MG63 (cell line): ENCODE measurements around the gene RHOB. TPM values are rescaled to one million over a fixed set of nuclear protein-coding genes. Genes with fewer than 3 reads are reported as not detected.
"Not testable (repeated sequence)": the region's sequence is repeated elsewhere in the genome, so short reads cannot be mapped to it uniquely, and the experiment has no call there.

Experiments used
- DNase-seq: peaks from one replicate; pipeline ENCODE4 v3.0.0-alpha.2; 2020
- H3K27me3 ChIP-seq: fragments of 250-450 bp; sonication (Bioruptor Pico); 2 replicates; pipeline ENCODE4 v1.5.1; 2020; ENCODE audit warnings: mild to moderate bottlenecking, moderate library complexity
- H3K36me3 ChIP-seq: fragments of 250-450 bp; sonication (Bioruptor Pico); 2 replicates; pipeline ENCODE4 v1.5.1; 2020; ENCODE audit warnings: mild to moderate bottlenecking, moderate library complexity
- H3K4me3 ChIP-seq: fragments of 250-450 bp; sonication (Bioruptor Pico); 2 replicates; pipeline ENCODE4 v1.5.1; 2020; ENCODE audit warnings: mild to moderate bottlenecking, moderate library complexity
- H3K9me3 ChIP-seq: fragments of 250-450 bp; sonication (Bioruptor Pico); 2 replicates; pipeline ENCODE4 v1.5.1; 2020; ENCODE audit warnings: mild to moderate bottlenecking, moderate library complexity
- total RNA-seq: library from RNA; depleted of rRNA; stranded (reverse); fragments of >200 nt; shearing (Covaris generic); gene quantifications from 2 replicates; pipeline ENCODE4 v1.2.3, GENCODE V29; 2014; ENCODE audit warnings: low replicate concordance

RHOB gene
- total RNA-seq, 1 experiment from 2014 or later, result 65.2 TPM

DNA sequence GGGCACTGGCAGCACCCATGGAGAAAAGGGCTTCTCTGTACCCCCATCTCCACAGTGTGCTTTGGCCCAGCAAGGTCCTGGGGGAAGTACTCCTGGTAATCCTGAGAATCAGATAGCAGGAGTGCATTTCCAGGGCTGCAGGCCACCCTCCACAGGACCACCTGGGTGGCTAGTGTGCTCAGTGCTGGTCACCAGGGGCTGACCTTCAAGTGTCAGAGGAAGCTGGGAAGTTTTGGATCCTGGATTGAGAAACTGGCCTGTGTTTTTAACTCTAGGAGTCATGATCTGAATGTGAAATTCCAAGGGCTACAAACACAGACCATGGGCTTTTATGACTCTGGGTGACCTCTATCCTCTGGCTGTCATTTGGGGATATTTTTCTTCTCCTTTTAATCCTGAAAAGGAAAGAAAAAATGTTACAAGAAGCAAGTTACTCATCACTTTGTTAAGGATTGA is 9.3 kb downstream of the RHOB start:
- Histone ChIP-seq H3K27me3 (no peaks in the 10 kb centered on the region), H3K36me3 (no peaks in the 10 kb centered on the region), H3K9me3 (no peaks in the 10 kb centered on the region), H3K4me3 (no peak overlapping the region)
- no peak for DNase-seq

GRCh38 chr2:20456636-20457426 is 10.0 kb downstream of the RHOB start:
- Histone ChIP-seq H3K9me3 (no peaks in the 10 kb centered on the region), H3K36me3 (no peaks in the 10 kb centered on the region), H3K4me3 (no peak overlapping the region), H3K27me3 (no peaks in the 10 kb centered on the region)
- DNase-seq, result no peak

DNA sequence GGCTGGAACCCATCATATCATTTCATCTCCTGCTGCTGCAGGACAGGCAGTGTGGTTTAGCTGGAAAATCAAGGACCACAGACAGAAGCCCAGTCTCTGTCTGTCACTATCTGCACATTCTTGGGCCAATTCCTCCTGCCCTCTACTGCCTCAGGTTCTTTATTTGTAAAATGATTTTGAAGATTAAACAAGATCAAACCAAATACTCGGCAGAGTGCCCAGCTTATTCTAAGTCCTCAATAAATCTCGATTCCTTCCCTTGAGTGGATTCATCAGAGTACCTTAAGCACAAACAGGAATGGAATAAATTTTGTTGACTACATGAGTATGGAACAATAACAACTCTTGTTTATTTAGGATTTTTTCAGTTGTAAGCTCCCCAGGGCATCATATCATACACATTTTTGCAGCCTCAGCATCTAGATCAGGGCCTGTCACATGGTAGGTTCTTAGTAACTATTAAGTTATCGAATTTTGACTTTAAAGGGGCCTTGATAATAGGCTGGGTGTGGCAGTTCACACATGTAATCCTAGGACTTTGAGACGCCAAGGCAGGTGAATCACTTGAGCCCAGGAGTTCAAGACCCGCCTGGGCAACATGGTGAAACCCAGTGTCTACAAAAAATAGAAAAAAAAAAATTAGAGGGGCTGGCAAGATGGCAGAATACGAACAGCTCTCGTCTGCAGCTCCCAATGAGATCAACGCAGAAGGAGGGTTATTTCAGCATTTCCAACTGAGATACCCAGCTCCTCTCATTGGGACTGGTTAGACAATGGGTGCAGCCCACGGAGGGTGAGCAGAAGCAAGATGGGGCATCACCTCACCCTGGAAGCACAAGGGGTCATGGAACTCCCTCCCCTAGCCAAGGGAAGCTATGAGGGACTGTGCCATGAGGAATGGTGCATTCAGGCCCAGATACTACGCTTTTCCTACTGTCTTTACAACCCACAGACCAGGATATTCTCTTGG is 11.1 kb downstream of the RHOB start:
- DNase-seq, result no peak

GRCh38 chr2:20458737-20459484 is 12.0 kb downstream of the RHOB start:
- not testable (repeated sequence) for H3K36me3 ChIP-seq, H3K9me3 ChIP-seq, DNase-seq, H3K4me3 ChIP-seq, H3K27me3 ChIP-seq

More for the DNA sequence above, 11.1 kb downstream of the RHOB start:
- no peaks in the 10 kb centered on the region for H3K27me3 ChIP-seq
- no peak overlapping the region for H3K4me3 ChIP-seq
- H3K9me3 ChIP-seq, result no peaks in the 10 kb centered on the region
- H3K36me3 ChIP-seq, result no peaks in the 10 kb centered on the region

GRCh38 chr2:20465716-20466394 is 19.0 kb downstream of the RHOB start:
- Histone ChIP-seq H3K4me3 (no peak overlapping the region), H3K27me3 (no peaks in the 10 kb centered on the region), H3K9me3 (no peaks in the 10 kb centered on the region)

DNA sequence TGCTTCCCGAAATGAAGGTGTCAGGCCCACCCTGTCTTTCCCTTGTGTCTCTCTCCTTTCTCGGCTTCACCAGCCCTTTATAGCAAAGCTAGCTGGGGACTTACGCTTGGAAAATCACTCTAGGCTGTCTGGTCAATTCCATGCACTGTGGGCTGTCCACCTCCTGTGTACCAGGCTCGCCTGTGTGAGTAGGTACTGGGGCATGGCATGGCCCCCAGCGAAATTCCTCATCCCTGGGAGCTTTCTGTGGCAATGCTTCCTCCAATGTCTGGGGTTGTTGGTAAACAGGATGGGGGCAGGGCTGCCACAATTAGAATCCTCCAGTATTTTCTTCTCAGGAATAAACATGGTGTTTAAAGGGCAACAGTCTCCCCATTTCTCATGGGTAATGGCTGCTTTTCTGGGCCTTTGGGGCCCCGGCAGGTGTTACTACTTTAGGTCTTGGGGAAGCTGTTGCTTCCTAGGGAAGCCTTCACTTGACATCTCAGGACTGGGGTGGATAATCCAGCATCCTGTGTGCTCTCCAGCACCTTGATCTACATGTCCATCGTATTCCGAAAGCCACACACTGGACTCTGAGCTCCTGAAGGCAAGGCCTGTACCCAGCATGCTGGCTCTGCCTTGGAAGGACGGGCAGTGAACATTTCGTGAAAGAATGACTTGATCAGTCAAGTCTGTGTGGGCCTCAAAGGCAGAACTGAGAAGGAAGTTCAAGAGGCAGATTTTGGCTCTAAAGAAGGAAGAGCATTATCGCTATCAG is 21.1 kb downstream of the RHOB start:
- no peak for DNase-seq
- no peaks in the 10 kb centered on the region for H3K9me3 ChIP-seq
- no peaks in the 10 kb centered on the region for H3K36me3 ChIP-seq
- H3K27me3 ChIP-seq, result no peaks in the 10 kb centered on the region
- H3K4me3 ChIP-seq, result no peak overlapping the region

More at GRCh38 chr2:20465716-20466394, 19.0 kb downstream of the RHOB start:
- DNase-seq, result no peak
- no peaks in the 10 kb centered on the region for H3K36me3 ChIP-seq

- DNase-seq, result no peak
- Histone ChIP-seq H3K9me3 (no peaks in the 10 kb centered on the region), H3K27me3 (no peaks in the 10 kb centered on the region), H3K36me3 (no peaks in the 10 kb centered on the region), H3K4me3 (no peak overlapping the region)
These were observed 22.0 kb downstream of the RHOB start for GRCh38 chr2:20468549-20469500.

DNA sequence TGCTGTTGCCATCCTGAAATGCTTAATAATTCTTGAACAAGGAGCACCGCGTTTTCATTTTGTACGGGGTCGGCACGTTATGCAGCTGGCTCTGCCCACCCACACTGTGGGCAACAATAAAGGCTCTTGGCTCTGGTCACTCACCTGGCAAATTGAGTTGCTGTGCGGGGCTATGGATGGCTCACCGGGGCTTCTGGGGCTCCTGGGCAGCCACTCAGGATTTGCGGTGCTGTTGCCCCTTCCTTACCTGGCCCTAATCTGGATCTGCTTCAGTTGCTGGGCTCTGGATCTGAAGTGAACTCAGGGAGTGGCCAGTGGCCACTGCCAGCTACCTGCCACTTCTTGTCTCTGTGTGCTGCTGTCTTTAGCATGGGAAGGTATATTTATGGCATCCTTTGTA is 22.7 kb downstream of the RHOB start:
- Histone ChIP-seq H3K9me3 (no peaks in the 10 kb centered on the region), H3K27me3 (no peaks in the 10 kb centered on the region), H3K36me3 (no peaks in the 10 kb centered on the region), H3K4me3 (no peak overlapping the region)
- DNase-seq, result no peak

DNA sequence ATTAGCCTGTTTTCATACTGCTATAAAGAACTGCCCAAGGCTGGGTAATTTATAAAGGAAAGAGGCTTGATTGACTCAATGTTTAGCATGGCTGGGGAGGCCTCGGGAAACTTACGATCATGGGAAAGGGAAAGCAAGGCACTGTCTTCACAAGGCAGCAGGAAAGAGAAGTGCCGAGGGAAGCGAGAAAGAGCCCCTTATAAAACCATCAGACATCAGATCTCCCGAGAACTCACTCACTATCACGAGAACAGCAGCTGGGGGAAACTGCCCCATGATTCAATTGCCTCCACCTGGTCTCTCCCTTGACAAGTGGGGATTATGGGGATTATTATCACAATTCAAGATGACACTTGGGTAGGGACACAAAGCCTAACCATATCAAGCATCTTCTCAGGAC is 23.3 kb downstream of the RHOB start:
- H3K27me3 ChIP-seq, result no peaks in the 10 kb centered on the region
- no peaks in the 10 kb centered on the region for H3K9me3 ChIP-seq
- H3K36me3 ChIP-seq, result no peaks in the 10 kb centered on the region
- H3K4me3 ChIP-seq, result no peak overlapping the region
- DNase-seq, result no peak

GRCh38 chr2:20471148-20471547 is 24.3 kb downstream of the RHOB start:
- no peak overlapping the region for H3K4me3 ChIP-seq
- H3K9me3 ChIP-seq, result no peaks in the 10 kb centered on the region
- no peak for DNase-seq
- H3K27me3 ChIP-seq, result no peaks in the 10 kb centered on the region
- no peaks in the 10 kb centered on the region for H3K36me3 ChIP-seq

GRCh38 chr2:20471902-20472559 is 25.2 kb downstream of the RHOB start:
- Histone ChIP-seq H3K4me3 (no peak overlapping the region), H3K27me3 (no peaks in the 10 kb centered on the region), H3K36me3 (no peaks in the 10 kb centered on the region), H3K9me3 (no peaks in the 10 kb centered on the region)
- DNase-seq, result no peak

DNA sequence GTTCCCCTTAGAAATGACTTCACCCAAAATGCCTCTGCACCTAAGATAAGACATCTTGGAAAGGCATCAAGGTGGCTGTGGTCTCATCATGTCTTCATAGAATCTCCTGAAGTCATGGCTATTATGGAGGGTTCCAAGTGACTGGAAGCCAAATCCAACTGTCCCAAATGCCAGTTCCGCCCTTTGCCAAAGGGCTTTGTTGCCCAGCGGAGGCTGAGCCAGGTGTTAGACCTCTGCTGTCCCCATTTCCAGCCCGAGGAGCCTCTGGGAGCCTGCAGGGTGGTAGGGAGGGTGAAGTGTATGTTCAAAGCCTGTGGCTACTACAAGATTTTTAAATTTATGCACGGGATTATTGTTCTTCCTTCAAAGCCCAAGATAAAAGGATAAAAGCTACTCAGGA is 25.7 kb downstream of the RHOB start:
- DNase-seq, result no peak
- no peaks in the 10 kb centered on the region for H3K36me3 ChIP-seq
- no peaks in the 10 kb centered on the region for H3K27me3 ChIP-seq
- H3K9me3 ChIP-seq, result no peaks in the 10 kb centered on the region
- H3K4me3 ChIP-seq, result no peak overlapping the region

DNA sequence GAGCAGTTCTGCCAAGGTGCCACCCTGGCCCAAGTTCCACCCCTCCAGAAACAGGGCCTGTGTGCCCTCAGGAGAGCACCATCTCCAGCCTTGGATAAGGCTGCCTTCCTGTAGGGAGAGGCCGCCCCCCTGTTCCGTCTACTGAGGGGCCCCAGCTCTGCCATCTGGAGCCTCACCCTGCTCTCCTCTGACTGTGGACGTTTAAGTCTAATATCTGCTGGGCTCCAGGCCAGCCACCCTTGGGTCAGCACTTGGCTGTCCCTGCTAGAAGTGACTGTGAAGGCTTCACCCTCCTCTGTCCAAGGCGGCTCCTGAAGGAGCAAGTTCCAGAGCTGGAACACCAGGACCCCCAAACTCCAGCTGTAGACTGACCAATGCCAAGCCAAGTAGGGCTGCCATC is 26.3 kb downstream of the RHOB start:
- no peaks in the 10 kb centered on the region for H3K27me3 ChIP-seq
- H3K9me3 ChIP-seq, result no peaks in the 10 kb centered on the region
- DNase-seq, result no peak
- H3K36me3 ChIP-seq, result no peaks in the 10 kb centered on the region
- H3K4me3 ChIP-seq, result no peak overlapping the region

GRCh38 chr2:20474757-20475566 is 28.1 kb downstream of the RHOB start:
- no peak for DNase-seq
- H3K9me3 ChIP-seq, result no peaks in the 10 kb centered on the region
- H3K4me3 ChIP-seq, result no peak overlapping the region
- H3K27me3 ChIP-seq, result no peaks in the 10 kb centered on the region
- H3K36me3 ChIP-seq, result no peaks in the 10 kb centered on the region
